ENCODE measurements around the gene ALDH3B2.
"Not testable (repeated sequence)": the region's sequence is repeated elsewhere in the genome, so short reads cannot be mapped to it uniquely, and the experiment has no call there.

The ALDH3B2 gene

DNA sequence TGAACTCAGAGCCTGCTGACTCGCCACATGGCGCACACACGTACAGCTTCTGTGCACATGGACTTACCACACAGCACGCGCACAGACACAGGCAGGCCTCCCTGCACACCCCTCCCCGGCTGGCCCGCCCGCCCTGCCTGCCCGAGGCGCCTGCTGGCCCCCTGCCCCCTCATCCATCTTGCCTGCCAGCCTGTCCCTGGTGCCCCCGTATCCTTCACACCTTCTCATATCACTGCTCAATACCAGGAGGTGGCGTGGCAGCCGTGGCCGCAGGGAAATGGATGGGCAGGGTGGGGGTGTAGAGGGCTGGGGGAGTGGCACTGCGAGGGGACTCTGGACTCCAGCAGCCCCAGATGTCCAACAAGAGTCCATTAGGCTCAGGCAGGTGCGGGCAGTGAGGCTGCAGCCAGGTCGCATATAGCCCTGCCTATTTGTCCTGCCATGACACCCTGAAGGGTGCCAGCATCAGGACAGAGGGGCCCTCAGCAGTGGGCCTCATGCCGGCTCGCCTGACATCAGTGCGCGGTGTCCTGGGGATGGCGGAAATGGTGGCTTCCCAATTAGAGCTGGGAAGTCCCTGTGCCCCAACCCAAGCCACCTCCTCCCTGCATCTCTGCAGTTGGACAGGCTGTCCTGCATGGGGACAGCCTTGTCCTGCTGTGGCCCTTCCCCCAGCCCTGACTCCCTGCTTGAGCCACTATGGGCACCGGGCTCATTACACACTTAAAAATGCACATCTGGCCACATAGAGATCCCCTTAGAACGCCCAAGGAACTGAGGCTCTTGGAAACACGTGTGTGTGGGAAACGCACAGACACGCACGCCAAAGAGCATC is 32.9 kb downstream of the ALDH3B2 start:
- no peak for DNase-seq

DNA sequence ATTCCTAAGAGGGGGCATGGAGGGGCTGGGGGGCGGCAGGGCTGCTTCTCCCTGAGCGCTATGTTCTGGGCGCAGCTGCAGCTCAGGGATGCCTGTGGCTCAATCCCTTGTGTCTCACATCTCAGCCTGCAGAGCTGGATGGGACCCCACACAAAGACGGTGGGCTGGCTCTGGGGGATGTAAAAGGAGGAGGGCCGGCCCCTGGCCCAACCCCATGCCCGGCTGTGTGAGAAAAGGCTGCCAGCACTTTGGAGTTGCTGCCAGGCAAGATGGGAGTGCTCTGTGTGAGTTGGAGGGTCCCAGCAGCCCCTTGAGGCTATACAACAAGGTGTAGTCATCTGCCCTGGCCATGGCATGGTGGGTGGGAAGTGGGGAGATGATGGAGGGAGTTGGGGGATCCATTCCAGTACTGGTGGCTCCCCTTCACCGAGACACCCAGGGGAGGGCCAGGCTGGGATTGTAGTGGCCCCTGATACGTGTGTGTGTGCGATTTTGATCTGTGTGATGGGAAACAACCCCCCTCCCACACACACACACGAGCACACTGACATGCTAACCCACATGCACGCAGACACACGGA is 33.6 kb downstream of the ALDH3B2 start:
- no peak for DNase-seq

DNA sequence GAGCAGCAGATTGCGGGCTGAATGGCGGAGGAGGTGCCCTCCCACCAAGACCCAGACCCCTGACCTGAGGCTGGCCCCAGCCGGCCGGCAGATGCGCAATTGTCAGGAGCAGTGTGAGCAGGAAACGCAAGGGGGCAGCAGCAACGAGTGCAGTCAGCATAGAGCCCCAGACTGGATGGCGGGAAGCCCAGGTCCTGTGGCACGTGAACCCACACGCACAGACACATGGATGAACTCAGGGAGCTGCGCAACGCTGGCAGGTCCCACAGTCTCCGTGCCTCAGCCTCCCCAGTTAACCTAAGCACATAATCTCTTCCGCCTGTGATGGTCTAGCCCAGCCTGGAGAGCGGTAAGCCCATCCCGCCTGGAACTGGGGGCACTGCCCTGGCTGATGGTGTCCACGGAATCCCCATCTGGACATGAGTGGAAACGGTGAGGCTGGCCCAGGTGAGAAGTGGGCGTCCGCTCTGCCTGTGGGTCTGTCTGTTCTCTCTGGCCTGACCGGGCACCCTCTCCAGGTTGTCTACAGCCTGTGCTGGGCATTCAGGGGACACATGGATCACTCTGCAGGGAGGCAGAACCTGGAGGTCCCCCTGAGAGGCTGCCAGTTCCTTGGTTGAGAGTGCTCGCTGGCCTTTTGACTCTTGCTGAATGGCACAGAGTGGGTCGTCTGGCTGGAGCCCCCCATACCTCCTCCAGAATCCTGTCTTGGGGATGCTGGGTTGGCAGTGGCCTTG is 34.2 kb downstream of the ALDH3B2 start:
- DNase-seq, result peak; percentile 19

DNA sequence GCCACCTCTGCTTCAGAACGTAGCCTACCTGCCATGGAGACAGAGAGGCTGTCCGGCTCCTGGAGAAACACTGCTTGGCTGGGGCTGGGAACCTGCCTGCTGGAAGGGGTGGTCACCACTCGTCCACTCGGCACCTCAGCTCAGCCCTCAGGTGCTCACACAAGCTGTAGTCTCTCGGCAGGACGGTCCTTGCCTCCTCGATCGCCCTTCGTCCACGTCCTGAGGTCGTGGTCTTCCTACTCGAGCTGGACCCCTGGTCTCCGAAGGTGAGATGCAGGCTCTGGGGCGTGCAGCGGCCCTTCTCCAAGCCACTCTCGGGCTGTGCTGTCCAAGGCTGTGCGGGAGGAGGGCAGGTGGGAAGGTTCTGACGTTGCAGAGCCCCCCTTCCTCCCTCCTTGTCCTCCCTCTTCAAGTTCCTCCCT is 35.0 kb downstream of the ALDH3B2 start, which contains the start of gene TBX10:
TBX10 (minus strand) TSS at position 326 of the 422 bp plus-strand sequence; CDS start at position 35, 291 bp downstream.
- DNase-seq, result no peak

DNA sequence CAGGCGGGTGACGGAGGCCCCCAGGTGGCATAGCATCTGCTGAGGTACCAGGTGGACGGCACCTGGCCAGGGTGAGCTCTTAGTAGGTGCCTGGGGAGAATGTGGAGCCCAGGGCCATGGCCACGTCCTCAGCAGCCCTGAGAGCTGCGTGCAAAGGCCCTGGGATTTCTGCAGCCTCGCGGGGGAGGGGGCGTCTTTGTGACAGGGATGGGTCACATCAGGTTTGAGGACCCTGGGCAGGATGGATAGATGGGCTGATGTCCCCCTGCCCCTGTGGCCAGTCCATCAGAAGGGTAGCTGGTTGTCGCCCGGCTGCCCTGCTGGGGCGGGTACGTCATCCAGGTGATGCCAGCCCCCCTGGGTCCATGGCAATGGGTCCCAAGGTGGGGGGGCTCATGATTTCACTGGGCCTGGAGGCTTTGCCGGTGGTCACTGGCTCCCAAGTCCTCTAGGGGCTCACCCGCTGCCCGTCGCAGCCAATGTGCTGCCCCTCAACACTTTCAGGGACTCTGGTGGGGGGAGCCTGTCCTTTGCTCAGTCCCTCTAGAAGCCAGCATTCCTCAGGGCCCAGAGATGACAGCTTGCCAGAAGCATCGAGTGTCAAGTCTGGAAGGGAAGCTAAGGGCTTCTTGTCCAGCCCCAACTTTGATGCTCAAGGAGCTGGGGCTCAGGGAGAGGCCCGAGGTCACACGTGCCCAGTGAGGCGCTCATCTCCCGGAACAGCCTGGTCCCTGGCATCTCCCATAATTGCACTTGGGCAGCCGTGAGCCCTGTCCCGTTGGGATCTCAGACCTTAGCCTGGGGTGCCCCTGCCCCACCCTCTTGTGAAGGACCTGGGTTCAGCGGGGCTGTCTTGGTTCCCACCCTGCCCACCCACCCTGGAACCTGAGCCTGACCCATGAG is 35.6 kb downstream of the ALDH3B2 start:
- no peak for DNase-seq

DNA sequence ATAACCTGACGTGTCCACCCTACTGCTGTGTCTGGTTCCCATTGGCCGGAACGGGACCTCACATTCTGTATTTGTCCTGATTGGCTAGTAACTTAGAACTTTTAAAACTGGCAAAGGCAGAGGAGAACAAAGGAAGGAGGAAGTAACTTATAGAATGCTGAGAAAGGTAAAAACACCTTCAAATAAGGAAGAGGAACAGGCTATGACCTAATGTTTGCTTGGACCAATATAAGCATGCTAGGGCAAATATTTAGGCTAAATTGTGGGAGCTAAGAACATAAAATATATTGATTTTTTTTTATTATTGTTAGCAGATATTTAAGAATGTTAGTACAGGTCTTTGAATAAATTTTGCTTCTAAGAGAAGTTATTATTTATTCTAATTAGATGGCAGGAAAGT is 37.0 kb downstream of the ALDH3B2 start:
- DNase-seq, result not testable (repeated sequence)

DNA sequence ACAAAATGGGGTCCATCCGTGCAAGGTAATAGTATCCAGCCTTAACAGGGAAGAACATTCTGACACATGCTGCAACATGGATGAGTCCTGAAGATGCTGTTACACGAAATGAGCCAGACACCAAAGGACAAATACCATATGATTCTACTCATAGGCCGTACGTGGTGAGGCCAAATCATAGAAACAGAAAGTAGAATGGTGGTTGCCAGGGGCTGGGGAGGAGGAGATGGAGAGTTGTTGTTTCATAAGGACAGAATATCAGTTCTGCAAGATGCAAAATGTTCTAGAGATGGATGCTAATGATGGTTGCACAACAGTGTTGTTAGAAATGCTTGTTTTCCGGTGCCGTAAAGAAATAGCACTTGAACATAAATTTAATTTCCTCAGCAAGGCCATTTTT is 37.5 kb downstream of the ALDH3B2 start:
- no peak for DNase-seq

DNA sequence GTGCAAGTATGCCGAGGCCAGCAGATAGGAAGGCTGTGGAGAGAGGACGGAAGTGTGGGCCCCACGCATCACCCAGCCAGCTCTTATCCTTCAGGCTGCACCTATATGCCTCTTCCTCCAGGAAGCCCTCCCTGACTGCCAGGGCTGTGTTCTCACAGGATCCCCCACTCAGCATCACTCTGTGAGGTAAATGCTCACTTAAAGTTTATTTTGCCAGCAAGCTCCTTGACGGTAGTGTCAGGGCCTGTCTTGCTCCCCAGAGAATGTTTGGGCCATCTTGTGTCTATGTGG is 39.2 kb downstream of the ALDH3B2 start:
- DNase-seq, result no peak

DNA sequence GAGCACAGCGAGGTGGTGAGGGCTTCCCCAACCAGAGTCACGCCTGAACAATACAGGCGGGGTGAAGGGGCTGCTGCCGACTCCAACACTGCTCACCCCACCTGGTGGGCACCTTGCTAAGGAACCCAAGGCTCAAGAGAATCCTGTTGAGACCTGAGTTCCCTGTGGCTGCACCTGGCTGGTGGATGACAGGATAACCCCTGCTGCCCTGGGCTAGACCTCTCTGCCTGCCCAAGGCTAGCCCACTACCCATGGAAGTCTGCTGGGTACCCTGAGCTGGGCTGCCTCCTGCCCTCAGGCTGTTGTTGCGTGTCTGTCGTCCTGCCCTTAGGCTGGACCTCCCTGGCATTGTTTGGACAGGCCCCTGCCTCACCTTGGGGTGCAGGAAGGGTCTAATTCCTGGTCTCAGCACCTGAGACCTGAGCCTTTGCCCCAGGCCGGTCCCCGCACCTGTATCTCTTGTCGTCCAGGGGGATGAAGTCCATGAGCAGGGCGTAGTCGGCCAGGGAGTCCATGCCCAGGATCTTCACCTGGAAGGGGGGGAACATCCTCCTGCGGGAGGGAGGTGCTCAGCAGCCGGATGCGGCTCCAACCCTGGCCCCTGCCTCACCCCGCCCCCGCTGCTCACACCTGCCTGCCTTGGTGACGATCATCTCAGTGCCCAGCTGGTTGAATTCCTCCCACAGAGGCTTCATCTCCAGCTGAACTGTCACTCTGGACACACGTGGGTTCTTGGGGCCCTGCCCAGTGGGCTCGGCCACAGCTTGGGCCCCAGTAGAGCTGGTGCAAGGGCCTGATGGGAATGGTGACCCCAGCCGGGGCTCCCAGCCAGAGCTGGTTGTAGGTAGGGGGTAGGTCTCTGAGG is 39.8 kb downstream of the ALDH3B2 start:
- no peak for DNase-seq

DNA sequence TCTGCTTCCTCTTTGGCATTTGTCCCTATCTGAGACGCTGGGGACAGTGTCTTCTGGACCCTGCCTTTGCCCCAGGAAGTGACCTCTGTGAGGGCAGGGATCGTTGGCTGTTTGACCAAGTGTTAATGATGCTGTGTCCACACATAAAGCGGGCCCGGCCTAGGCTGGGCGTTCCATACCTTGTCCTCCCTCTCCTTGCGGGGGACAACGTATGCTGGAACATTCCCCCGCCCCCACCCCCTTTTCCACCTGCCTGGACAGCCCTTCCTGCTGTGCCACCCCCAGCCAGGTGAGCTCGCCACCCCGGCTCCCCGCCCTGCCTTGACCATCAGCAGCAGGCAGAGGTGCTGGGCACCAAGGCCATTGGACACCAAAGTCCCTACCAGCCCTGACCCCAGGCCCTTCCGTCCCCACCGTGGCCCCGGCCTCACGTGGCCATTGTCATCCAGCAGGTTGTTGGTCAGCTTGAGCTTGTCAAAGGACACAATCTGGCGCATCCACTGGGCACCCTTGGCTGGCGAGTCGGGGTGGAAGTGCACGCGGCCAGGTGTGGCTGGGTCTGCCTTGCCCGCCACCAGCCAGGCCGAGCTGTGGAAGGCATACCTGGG is 40.6 kb downstream of the ALDH3B2 start:
- DNase-seq, result no peak

DNA sequence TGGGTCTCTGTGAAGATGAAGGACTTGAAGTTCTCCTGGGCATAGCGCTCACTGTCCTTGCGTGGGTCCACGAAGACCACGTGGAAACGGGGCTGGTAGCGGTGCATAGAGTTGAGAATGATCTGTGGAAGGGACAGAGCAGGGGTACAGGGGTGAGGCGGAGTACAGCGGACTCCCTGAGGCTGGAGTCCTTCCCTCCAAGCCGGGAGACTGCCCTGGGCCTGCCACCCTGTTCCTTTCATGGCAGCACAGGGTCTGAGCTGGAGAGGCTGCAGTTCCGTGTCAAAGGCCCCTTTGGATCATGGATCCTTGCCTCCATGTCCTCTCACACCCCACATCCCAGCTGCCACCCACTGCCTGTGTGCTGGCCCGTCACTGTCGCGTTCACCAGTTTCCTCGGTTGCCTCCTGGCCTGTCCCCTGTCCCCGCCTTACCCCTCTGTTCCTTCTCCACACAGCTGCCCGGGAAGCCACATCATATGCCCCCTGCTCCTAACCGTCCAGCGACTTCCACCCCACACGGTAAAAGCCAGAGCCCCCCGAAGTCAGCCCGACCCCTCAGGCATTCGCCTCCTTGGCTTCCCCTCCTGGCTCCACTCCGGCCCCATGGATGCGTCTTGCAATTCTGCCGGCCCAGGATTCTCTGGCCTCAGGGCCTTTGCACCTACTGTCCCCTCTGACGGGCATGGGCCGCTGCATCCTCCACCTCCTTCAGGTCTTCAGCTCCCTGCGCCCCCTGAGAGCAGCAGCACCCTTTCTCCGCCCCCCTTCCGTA is 41.3 kb downstream of the ALDH3B2 start:
- DNase-seq, result no peak

DNA sequence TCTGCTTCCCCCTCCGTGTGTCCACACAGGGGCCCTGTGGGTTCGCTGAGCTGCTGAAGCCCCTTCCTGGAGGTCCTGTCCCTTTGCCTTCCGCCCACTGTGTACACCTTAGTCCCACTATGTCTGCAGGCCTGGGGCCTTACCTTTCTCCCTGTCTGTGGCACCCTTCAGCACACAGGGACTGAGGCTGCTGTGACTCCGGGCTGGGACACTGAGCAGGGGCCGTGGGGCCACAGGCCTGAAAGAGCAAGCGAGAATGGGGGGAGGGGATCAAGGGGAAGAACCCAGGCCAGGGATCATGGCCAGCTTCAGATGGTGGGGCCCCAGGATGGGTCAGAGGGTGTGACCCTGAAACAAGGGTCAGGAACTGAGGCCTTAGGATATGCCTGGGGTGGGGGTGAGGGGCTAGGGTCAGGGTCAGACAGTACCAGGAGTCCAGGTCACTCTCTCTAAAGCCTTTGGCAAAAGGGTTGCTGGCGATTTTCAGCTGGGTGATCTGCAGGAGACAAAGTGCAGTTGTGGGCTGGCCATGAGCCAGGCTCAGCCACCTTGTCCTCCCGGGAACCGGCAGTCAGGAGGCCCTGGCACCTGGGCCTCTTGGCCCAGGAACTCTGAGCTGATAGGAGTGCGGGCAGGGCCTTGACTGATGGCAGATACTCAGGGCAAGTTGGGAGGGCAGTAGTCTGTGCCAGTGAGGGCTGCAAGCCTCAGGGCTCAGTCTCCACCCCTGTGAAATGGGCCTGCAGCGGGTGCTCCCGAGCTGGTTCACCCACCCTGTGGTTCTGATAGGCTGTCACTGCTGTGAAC is 42.0 kb downstream of the ALDH3B2 start:
- DNase-seq, result no peak

DNA sequence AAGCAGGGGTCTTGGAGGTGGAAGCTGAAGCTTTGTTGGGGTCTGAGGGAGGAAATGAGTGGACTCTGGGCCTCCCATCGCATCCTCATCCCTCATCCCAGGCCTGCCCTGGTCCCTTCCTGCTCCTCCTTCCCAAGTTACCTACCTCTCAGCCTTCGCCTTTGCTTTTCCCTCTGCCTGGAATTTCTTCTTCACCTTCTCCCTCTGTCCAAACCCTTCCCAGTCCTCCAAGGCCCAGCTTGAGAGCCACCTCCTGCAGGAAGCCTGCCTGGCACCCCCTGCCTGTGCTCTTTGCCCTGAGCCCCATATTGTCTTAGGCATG is 42.6 kb downstream of the ALDH3B2 start:
- no peak for DNase-seq

DNA sequence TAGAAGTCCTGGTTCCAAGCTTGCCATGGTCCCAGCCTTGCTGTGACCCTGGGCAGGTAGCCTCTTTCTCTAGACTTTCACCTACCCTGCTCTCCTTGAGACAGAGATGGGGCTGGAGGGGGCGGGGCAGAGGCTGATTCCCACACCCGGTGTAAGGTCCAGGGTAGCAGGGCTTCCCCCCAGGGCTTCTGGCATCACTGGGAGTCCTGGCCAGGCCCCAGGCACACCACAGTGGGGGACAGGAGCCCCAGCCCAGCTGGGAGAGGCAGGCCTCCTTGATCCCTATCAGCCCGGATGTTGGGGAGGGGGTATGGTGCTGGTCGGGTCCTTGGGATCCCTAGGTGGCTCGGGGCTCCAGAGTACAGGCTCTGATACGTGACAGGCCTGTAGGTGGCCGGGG is 43.0 kb downstream of the ALDH3B2 start:
- DNase-seq, result no peak

DNA sequence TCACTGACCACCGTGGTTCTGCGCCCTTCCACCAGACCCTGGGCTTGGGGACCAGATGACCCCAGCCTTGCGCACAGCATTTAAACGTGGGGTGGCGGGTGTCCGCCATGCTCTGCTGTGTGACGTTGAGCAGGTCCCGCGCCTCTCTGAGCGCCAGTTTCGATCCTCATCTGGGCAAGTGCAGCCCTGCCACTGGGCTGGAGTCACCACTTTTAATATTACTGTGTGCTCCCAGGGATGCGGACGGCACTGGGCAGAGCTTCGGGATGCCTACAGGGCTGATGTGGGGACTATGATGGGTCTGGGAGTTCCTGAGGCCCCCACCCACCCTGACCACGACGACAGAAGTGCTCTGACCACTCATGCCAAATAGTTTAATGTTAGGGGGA is 43.5 kb downstream of the ALDH3B2 start:
- DNase-seq, result no peak

DNA sequence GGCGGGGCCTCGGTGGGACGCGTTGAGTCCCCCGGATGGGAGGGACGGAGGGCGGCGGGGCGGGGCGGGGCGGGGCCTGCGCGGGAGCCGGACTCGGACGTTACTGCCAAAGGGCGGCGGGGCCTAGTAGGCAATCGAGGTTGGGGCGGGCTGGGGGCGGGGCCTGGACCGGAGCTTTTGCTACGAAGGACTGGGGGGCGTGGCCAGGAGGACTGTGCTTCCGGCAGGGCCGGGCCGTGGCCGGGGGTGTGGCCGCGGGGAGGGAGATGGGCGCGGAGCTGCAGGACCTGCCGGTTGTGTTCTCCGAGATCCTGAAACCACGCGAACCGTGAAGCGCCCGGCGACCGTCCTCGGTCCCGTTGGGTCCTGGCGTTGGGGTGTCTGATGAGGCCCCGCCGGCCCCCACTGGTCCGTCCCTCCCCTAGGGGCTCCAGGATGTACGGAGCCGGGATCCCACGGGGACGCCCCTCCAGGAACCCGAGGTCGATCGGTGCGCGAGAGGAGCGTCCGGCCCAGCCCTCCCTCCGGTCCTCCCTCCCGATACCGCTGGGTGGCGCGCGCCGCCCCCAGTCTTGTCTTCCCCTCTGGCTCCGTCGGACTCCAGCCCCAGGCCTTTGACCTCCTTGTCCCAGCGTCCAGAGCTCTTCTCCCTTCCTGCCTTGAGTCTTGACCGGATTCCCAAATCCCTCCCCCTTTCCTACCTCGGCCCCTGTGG is 44.0 kb downstream of the ALDH3B2 start:
- DNase-seq, result peak; percentile 81

DNA sequence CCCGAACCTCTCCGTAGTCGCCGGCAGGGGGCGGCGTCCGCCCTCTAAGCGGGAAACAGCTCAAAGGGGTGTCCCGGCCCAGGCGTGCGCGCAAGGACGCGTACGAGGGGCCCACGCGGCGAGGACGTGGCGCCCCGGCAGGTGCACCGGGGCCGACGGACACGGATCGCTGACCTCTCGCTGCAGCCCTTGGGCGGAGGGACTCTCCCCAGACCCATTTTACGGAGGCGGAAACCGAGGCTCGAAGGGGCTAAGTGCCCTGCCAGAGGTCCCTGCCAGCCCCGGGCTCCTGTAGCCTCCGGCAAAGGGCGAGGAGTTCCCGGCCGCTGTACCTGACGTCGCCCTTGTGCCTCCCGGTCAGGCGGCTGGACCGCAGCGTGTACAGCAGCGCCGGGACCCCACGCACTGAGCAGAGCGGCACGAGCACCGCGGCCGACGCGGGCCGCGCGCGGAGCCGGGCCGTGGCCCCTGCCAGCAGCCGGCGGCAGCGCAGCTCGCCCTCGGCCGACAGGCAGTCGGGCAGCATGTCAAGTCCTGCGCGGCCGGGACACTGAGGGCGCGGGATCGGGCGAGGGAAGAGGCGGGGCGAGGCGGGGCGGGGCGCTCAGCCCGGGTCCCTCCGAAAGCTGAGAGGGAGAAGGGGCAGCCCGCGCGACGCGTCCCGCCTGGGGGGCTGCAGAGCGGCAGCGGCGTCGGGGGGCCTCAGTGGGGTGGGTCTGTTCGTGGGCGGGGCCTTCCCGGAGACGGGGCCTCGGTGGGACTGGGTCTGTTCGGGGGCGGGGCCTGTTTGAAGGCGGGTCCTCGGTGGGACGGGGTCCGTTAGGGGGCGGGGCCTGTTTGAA is 44.8 kb downstream of the ALDH3B2 start, which contains the start of gene NUDT8:
NUDT8 (minus strand) TSS at position 552 of the 842 bp plus-strand sequence; CDS start at position 526, 26 bp downstream.
- peak; percentile 67 for DNase-seq

DNA sequence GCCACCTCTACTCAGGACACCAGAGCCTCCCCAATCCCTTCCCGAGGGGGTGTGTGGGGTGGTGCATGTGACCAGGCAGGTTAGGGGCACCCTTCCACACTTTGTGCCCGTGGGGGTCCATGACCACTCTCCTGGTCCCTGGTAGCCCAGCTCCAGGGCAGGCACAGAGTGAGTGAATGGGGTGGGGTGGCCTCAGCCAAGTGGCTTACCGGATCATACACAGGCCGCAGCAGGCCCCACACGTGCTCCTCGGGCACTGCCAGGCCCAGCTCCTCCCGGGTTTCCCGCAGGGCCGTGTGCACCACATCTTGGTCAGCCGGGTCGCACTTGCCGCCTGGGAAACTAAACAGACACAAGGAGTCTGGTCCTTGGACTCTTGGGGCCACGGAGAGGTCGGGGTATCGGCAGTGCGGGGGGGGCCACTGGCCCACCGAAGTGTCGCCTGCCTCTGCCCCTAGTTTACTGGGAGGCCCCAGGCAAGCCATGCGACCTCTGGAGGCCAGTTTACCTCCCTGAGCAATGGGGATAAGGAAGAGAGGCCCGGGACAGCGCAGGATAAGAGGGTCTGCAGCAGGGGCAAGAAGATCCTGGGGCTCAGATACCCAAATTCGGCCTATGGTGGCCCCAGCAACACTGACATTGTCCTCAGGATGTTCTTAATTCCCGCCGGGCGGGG is 45.6 kb downstream of the ALDH3B2 start:
- DNase-seq, result no peak

Measured in NCI-H1694 treated with DMSO at 0.1 percent for 48 hours (cell line).